ENCODE measurements around the gene NT5DC3. TPM values are rescaled to one million over a fixed set of nuclear protein-coding genes. Genes with fewer than 3 reads are reported as not detected.

The NT5DC3 gene
- total and polyA plus RNA-seq, 2 of the 13 experiments (the other 11 are each of a cell fraction or from before 2014, with no cell fraction given) = 3.2 to 6.6 TPM

GRCh38 chr12:103879878-103880277 lies 38.8 kb upstream of the NT5DC3 start (continued):
- TF ChIP-seq, protein P1, sequence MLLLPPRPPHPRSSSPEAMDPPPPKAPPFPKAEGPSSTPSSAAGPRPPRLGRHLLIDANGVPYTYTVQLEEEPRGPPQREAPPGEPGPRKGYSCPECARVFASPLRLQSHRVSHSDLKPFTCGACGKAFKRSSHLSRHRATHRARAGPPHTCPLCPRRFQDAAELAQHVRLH (CRISPR knock-in tag; IDR thresholded peaks at IDR 0.05; ENCODE audit: borderline replicate concordance, low read depth) = no peak
- no peak for TF ChIP-seq ZNF850 (CRISPR knock-in tag; conservative IDR thresholded peaks at IDR 0.05)
- TF ChIP-seq ZIK1 (CRISPR knock-in tag; IDR thresholded peaks at IDR 0.05; ENCODE audit: borderline replicate concordance, low read depth) = no peak
- TF ChIP-seq, protein P2, sequence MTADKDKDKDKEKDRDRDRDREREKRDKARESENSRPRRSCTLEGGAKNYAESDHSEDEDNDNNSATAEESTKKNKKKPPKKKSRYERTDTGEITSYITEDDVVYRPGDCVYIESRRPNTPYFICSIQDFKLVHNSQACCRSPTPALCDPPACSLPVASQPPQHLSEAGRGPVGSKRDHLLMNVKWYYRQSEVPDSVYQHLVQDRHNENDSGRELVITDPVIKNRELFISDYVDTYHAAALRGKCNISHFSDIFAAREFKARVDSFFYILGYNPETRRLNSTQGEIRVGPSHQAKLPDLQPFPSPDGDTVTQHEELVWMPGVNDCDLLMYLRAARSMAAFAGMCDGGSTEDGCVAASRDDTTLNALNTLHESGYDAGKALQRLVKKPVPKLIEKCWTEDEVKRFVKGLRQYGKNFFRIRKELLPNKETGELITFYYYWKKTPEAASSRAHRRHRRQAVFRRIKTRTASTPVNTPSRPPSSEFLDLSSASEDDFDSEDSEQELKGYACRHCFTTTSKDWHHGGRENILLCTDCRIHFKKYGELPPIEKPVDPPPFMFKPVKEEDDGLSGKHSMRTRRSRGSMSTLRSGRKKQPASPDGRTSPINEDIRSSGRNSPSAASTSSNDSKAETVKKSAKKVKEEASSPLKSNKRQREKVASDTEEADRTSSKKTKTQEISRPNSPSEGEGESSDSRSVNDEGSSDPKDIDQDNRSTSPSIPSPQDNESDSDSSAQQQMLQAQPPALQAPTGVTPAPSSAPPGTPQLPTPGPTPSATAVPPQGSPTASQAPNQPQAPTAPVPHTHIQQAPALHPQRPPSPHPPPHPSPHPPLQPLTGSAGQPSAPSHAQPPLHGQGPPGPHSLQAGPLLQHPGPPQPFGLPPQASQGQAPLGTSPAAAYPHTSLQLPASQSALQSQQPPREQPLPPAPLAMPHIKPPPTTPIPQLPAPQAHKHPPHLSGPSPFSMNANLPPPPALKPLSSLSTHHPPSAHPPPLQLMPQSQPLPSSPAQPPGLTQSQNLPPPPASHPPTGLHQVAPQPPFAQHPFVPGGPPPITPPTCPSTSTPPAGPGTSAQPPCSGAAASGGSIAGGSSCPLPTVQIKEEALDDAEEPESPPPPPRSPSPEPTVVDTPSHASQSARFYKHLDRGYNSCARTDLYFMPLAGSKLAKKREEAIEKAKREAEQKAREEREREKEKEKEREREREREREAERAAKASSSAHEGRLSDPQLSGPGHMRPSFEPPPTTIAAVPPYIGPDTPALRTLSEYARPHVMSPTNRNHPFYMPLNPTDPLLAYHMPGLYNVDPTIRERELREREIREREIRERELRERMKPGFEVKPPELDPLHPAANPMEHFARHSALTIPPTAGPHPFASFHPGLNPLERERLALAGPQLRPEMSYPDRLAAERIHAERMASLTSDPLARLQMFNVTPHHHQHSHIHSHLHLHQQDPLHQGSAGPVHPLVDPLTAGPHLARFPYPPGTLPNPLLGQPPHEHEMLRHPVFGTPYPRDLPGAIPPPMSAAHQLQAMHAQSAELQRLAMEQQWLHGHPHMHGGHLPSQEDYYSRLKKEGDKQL (CRISPR knock-in tag; IDR thresholded peaks at IDR 0.05; ENCODE audit: low read depth) = no peak
- no peak for TF ChIP-seq KLF15 (CRISPR knock-in tag; IDR thresholded peaks at IDR 0.05; ENCODE audit: borderline replicate concordance)
- no peak for TF ChIP-seq ZFP36L1 (CRISPR knock-in tag; IDR thresholded peaks at IDR 0.05)
- no peak for TF ChIP-seq TRAFD1 (CRISPR knock-in tag; IDR thresholded peaks at IDR 0.05; ENCODE audit: borderline replicate concordance)
- no peak for TF ChIP-seq HIVEP1 (CRISPR knock-in tag; IDR thresholded peaks at IDR 0.05)
- no peak for TF ChIP-seq SOX6 (IDR thresholded peaks at IDR 0.05)
- no peak for TF ChIP-seq SOX6 (CRISPR knock-in tag; IDR thresholded peaks at IDR 0.05)
- no peak for TF ChIP-seq ZBTB8A (CRISPR knock-in tag; IDR thresholded peaks at IDR 0.05; ENCODE audit: borderline replicate concordance, low read depth)
- no peak for TF ChIP-seq PAWR (CRISPR knock-in tag; IDR thresholded peaks at IDR 0.05; ENCODE audit: borderline replicate concordance)
- no peak for TF ChIP-seq PHF8 (CRISPR knock-in tag; IDR thresholded peaks at IDR 0.05)

All from HepG2 (cell line).